Endothelial cell (in vitro differentiated cells): ENCODE measurements around the gene NRTN. TPM values are rescaled to one million over a fixed set of nuclear protein-coding genes. Genes with fewer than 3 reads are reported as not detected.

ENCODE experiments used
- DNase-seq: peaks from one replicate; pipeline ENCODE4 v3.0.0; 2021; ENCODE audit warnings: low spot score
- H3K27ac Mint-ChIP-seq: one replicate; pipeline ENCODE4 v1.8.0; 2021; ENCODE audit warnings: mixed read lengths, inconsistent platforms; ENCODE audit not compliant: unreplicated experiment
- H3K27me3 Mint-ChIP-seq: one replicate; pipeline ENCODE4 v1.8.0; 2021; ENCODE audit warnings: mild to moderate bottlenecking, moderate library complexity, mixed read lengths, inconsistent platforms; ENCODE audit not compliant: unreplicated experiment
- H3K36me3 Mint-ChIP-seq: one replicate; pipeline ENCODE4 v1.8.0; 2021; ENCODE audit warnings: mild to moderate bottlenecking, low read depth, mixed read lengths, inconsistent platforms; ENCODE audit not compliant: unreplicated experiment
- H3K4me1 Mint-ChIP-seq: one replicate; pipeline ENCODE4 v1.8.0; 2021; ENCODE audit warnings: mild to moderate bottlenecking, mixed read lengths, inconsistent platforms; ENCODE audit not compliant: unreplicated experiment
- H3K4me3 Mint-ChIP-seq: one replicate; pipeline ENCODE4 v1.8.0; 2021; ENCODE audit warnings: mild to moderate bottlenecking, mixed read lengths, inconsistent platforms; ENCODE audit not compliant: unreplicated experiment
- H3K9me3 Mint-ChIP-seq: one replicate; pipeline ENCODE4 v1.8.0; 2021; ENCODE audit warnings: mixed read lengths, inconsistent platforms; ENCODE audit not compliant: unreplicated experiment
- total RNA-seq: library from RNA; stranded (reverse); fragmentation: NEBNext Ultra II Directional; extraction: Animal tissue kit (Norgen Biotek cat#: 25700); gene quantifications from one replicate; pipeline ENCODE4 v1.2.1, GENCODE V29; 2021; ENCODE audit not compliant: unreplicated experiment
- TF ChIP-seq, protein P1 (sequence below): fragments of 200-600 bp; sonication (generic); IDR thresholded peaks from one replicate; pipeline ENCODE4 v1.5.0; 2021; ENCODE audit warnings: antibody characterized with exemption; ENCODE audit not compliant: unreplicated experiment

The NRTN gene
- total RNA-seq, 1 donor from 2014 or later = 0.56 TPM

- H3K4me1 Mint-ChIP-seq = peaks cover 11% of the 10 kb centered on the region
- peak overlapping the region; percentile 99 for H3K27ac Mint-ChIP-seq
- peaks cover 17% of the 10 kb centered on the region for H3K36me3 Mint-ChIP-seq
- no peaks in the 10 kb centered on the region for H3K9me3 Mint-ChIP-seq
- H3K27me3 Mint-ChIP-seq = peaks cover 14% of the 10 kb centered on the region
- peak overlapping the region; percentile 99 for H3K4me3 Mint-ChIP-seq
- TF ChIP-seq, protein P1, sequence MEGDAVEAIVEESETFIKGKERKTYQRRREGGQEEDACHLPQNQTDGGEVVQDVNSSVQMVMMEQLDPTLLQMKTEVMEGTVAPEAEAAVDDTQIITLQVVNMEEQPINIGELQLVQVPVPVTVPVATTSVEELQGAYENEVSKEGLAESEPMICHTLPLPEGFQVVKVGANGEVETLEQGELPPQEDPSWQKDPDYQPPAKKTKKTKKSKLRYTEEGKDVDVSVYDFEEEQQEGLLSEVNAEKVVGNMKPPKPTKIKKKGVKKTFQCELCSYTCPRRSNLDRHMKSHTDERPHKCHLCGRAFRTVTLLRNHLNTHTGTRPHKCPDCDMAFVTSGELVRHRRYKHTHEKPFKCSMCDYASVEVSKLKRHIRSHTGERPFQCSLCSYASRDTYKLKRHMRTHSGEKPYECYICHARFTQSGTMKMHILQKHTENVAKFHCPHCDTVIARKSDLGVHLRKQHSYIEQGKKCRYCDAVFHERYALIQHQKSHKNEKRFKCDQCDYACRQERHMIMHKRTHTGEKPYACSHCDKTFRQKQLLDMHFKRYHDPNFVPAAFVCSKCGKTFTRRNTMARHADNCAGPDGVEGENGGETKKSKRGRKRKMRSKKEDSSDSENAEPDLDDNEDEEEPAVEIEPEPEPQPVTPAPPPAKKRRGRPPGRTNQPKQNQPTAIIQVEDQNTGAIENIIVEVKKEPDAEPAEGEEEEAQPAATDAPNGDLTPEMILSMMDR = no peak
- no peak for DNase-seq
Observed at GRCh38 chr19:5789886-5790558, 14.8 kb upstream of the NRTN start.

GRCh38 chr19:5790559-5791520 lies 14.0 kb upstream of the NRTN start, which contains the start of gene DUS3L:
TSS of gene DUS3L (minus strand) at chr19:5791163. CDS start at chr19:5791141, 22 bp downstream.
- H3K36me3 Mint-ChIP-seq = peaks cover 17% of the 10 kb centered on the region
- peaks cover 14% of the 10 kb centered on the region for H3K27me3 Mint-ChIP-seq
- H3K4me3 Mint-ChIP-seq = peak within 1 kb of the TSS; percentile 99
- peak; percentile 92 for DNase-seq
- TF ChIP-seq, protein P1 = no peak
- peak within 1 kb of the TSS; percentile 99 for H3K27ac Mint-ChIP-seq
- H3K9me3 Mint-ChIP-seq = no peaks in the 10 kb centered on the region
- peaks cover 11% of the 10 kb centered on the region for H3K4me1 Mint-ChIP-seq

DNA sequence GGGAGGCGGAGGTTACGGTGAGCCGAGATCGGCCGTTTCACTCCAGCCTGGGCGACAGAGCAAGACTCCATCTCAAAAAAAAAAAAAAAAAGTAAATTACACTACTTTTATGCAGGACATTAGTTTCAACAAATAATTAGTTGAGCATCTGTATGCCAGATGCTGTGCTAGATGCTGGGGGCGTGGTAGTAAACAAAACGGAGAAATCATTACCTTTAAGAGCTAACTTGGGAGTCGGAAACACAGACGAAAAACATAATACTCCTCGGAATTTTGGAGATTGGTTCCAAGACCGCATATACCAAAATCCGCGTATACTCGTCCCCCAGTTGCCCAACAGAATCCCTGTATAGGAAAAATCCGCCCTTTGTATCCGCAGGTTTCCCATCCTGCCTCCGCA lies 12.6 kb upstream of the NRTN start:
- DNase-seq = no peak
- TF ChIP-seq, protein P1 = no peak
- Mint-ChIP-seq H3K36me3 (peaks cover 14% of the 10 kb centered on the region), H3K27ac (no peak overlapping the region), H3K27me3 (peaks cover 10% of the 10 kb centered on the region), H3K4me1 (peaks cover 11% of the 10 kb centered on the region), H3K9me3 (no peaks in the 10 kb centered on the region), H3K4me3 (no peak overlapping the region)

- TF ChIP-seq, protein P1 = no peak
- Mint-ChIP-seq H3K36me3 (peaks cover 10% of the 10 kb centered on the region), H3K27ac (no peak overlapping the region), H3K9me3 (no peaks in the 10 kb centered on the region), H3K4me1 (peaks cover 11% of the 10 kb centered on the region), H3K4me3 (no peak overlapping the region), H3K27me3 (peaks cover 10% of the 10 kb centered on the region)
- DNase-seq = no peak
Observed at GRCh38 chr19:5793188-5793587, 11.7 kb upstream of the NRTN start.
